Measurements from ENCODE around the gene MAPKAP1.

DNA sequence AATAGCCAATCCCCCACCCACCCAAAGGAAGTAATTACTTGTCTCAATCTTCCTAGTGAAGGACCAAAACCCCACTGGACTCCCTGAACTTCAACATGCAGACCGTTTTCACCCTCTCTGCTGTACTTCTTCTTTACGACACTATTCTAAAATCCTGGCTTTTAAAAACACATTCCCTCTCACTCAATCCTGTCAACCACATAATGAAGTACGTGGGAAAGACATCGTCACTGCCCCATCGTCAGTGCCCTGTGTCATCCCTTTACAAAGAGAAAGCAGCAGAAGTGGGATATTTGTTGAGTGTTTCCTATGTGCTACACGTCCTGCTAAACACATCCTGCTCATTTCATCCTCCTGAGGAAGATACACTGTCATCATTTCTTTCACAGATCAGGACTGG, 54.2 kb downstream of the MAPKAP1 start:
- TF ChIP-seq POLR2AphosphoS5 (IDR thresholded peaks at IDR 0.05; ENCODE audit: low read depth, low read length) (no peak), MAZ (IDR thresholded peaks at IDR 0.05; ENCODE audit: borderline replicate concordance, low read depth, low read length) (no peak), MAZ (CRISPR knock-in tag; IDR thresholded peaks at IDR 0.05; ENCODE audit: low read depth) (no peak), NR2C2 (CRISPR knock-in tag; IDR thresholded peaks at IDR 0.05; ENCODE audit: borderline replicate concordance) (no peak)
- TF ChIP-seq, protein P1, sequence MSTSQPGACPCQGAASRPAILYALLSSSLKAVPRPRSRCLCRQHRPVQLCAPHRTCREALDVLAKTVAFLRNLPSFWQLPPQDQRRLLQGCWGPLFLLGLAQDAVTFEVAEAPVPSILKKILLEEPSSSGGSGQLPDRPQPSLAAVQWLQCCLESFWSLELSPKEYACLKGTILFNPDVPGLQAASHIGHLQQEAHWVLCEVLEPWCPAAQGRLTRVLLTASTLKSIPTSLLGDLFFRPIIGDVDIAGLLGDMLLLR (CRISPR knock-in tag; IDR thresholded peaks at IDR 0.05) = no peak

All from HepG2 (cell line).